EH (cell line): ENCODE measurements around the gene EPN3.
A peak's percentile ranks its signal among the peaks of the same experiment; 100 is the strongest.

Experiments
- DNase-seq: peaks from one replicate; pipeline ENCODE4 v3.0.0-alpha.2; 2015; ENCODE audit warnings: low read depth

Gene EPN3

DNA sequence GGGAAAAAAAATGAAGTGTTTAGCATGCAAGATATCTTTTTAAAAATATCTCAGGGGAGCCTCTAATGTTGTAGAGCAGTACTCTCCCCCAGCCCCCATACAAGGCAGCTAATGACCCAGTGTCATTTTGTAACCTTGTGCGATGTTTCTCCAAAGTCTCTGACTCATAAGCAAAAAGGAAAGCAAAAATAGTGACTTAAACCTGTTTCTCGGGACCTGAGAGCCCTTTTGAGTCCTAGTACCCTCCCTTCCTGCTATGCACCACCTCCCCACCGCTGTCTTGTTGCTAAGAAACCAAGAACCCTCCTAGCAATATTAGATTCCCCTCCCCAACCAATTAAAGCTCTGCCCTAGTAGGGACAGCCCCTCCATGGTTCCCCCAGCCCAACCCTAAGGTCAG is 21.5 kb upstream of the EPN3 start:
- peak; percentile 41 for DNase-seq

DNA sequence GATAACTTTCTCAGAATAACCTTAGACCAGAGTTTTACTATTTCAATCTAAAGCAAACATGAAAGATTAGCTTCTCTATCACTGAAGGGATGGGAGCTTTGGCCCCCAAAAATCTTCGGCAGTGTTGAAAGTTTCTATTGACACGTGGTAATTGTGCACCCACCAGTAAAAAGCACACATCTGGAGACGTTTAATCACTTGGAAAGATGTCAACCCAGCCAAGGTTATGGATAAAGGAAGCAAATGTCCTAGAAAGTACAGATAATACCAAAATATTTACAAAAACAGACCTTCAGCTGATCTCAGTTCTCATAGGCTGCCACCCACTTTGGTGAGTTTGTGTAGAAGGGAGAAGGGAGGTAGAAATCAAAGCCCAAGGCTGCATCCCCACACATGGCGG is 19.0 kb upstream of the EPN3 start:
- no peak for DNase-seq

DNA sequence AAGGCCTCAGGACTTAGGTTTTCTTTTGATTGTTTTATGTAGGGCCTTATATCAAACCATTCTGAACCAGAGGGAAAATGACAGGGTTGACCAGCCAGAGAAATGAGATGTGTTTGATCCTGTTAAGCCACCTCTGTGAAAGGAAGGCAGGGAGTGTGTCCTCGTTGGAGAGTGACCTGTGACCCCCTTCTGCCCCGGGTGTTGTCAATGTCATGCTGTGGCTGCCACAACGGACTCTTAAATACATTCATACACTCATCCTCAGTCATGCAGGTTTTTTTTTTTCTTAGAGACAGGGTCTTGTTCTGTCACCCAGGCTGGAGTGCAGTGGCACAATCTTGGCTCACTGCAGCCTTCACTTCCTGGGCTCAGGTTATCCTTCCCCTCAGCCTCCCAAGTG is 18.1 kb upstream of the EPN3 start:
- DNase-seq = no peak

DNA sequence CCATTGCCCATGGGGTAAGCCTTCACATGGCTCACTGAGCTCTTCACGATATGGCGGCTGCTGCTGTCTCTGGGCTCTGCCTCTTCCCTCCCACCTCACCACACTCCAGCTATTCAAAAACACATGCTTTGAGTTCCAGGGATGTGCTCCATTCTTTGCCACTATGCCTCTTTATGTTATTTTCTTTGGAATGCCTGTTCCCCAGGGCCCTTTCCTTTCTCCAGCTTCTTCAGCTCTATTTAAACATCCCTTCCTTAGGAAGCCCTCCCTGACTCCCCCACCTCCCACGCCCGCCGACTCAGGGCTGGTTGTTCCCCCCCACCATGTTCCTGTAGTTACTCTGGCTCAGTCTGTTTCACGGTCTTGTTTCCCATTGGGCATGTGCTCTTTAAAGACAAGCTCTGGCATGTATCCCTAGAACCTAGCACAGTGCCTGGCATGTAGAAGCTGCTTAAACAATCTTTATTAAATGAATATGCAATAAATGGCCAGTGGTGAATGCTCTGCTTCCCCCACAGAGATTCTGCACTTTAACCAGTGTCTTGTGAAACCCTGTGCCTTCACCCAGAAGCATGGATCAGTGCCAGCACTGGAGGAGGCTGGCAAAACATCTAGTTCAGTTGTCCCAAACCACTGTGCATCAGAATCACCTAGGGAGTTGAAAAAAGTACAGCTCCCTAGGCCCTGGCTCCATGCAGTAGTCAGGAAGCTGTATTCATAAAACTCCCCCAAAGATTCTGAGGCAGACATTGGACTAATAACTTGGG is 17.4 kb upstream of the EPN3 start:
- peak; percentile 70 for DNase-seq

DNA sequence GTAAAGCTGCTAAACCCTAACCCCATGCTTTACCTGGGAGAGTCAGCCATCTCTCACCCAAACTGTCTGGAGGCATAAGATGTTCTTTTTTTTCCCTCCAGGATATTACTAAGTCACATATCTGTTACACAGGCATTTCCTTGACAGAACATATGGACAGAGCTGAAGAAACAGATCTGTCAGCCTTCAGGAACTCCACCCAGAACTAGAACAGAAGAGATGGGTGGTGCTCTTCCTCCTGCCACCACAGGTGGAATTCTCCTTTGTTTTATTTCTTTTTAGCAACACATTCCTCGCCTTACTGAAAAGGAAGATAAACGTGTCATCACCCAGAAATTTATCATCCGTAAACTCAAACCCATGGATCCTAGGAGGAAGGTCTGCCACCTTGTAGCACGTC is 15.5 kb upstream of the EPN3 start:
- no peak for DNase-seq

DNA sequence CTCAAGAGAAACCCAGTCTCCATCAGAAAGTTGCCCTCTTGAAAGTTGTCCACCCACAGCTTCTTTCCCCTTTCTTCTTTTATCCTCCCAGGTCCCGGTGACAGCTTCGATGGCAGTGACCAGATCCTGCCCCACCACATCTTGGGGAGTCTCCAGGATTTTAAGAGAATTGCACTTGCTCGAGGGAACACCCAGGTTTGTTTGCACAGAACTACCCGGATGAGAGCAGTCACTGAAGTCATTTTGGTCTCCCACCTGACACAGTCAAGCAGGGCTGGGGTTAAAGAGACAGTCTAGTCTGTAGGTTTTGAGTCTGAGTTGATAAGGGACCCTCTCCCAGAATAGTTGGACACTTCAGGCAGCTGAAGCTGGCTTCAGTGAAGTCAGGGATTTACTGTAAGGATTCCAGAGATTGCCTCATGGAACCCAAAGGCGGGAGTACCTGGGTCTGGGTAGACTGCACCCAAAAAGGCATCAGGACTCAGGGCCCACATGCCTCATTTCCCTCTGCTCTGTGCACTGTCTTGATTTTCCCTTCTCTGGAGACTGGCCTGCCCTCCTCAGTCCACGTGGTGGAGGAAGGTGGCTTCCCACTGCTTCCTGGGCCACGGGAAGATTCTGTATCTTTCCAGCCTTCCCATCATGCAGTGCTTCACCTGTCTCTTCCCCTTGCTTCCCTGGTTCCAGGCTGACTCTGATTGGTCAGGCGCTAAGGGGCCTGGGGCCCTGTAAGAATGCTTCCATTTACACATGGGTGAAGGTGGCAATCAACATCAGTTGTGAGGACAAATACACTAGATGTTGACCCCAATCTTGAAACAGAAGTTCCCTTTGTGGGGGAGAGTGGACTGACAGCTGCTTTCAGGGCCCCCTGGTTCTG is 14.8 kb upstream of the EPN3 start:
- no peak for DNase-seq

DNA sequence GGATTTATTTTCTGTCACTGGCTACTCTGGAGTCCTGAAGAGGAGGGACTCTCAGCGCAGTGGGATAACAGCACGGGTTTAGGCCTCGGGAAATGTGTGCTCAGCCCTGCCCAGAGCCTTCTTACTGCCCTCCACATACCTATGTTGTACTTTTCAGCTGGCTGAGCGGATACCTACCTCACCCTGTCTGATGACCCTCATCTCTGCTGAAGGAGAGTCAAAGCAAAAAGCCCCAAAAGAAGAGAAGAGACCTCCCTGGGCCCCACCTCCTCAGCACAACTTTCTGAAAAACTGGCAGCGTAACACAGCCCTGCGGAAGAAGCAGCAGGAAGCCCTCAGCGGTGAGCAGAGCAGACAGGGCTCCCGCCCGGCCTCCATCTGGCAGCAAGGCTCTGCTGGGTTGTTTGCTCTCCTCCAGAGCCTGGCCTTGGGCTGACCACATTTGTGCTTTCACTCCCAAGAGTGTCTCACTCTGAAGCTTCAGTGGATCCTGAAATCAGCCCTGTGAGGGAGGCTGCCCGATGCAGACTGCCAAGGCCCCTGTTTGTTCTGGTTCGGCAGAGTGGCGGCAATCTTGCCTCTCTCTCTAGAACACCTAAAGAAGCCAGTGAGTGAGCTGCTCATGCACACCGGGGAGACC is 14.0 kb upstream of the EPN3 start:
- DNase-seq = no peak

DNA sequence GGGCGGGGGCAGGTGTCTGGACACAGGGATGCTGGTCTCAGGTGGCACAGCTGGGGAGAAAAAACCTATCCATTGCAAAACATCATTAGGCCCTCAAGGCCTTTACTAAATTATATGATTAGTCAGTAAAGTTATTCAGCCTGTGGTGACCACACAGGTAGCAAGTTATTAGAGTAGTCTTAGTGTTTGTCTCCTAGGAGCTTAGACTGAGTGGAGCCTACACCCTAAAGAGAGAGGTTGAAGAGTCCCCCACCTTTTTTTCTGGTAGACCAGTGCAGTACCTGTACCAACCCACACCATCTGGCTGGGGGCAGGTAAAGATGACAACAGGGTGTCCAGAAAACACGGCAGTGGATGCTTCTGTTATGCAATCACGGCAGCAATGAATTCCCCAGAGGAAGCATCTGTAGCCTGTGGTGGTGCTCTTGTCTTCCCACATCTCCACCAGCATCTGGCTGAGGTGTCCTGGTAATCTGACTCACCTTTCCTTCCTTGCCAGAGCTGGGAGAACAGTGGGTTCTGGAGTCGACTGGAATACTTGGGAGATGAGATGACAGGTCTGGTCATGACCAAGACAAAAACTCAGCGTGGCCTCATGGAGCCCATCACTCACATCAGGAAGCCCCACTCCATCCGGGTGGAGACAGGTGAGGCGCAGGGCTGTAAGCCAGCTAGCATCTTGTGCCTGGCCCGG is 13.2 kb upstream of the EPN3 start:
- DNase-seq = no peak

DNA sequence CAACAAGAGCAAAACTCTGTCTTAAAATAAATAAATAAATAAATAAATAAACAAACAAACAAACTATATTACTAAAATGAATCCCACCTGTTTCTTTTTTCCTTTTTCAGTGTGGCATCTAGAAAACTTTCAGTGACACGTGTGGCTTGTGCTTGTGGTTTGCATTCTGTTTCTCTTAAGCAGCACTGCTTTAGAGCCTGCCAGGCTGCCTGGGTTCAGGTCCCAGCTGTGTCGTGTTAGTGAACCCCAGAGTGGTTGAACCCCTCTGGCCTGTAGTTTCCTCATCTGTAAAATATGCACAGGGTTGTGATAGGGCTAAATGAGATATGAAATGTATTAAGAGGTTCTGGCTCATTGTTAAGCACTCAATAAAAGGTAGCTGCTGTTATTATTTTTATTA is 12.1 kb upstream of the EPN3 start:
- no peak for DNase-seq

DNA sequence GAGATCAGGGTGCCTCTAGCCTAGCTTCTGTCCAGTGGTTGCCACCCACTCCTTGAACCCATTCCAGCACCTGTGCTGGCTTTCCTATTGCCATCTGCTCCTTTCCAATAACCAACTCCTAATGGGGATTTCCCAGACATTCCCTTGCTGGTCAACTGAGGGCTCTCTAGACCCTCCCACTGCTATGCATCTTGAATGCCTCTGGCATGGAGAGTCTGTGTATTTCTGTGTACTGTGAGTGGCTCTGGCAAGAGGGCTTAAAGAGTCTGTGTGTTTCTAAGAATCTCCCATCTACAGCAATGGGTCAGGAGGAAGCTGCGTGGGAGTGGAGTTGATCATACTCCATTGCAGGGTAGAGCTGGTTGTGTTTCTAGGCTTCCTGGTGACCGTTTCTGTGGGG is 11.0 kb upstream of the EPN3 start:
- no peak for DNase-seq

DNA sequence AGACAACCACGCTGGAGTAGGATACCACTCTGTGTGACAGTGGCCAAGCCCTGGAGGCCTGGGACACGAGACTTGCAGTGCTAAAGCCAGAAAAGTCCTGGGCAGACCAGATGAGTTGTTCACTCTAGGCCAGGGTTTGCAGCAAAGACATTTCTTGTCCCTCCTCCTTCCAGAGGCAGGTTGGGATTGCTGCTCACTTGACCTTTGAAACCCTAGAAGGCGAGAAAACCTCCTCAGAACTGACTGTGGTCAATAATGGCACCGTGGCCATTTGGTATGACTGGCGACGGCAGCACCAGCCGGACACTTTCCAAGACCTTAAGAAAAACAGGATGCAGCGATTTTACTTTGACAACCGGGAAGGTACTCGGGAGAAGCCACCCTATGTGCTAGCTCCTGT is 9.8 kb upstream of the EPN3 start:
- no peak for DNase-seq

DNA sequence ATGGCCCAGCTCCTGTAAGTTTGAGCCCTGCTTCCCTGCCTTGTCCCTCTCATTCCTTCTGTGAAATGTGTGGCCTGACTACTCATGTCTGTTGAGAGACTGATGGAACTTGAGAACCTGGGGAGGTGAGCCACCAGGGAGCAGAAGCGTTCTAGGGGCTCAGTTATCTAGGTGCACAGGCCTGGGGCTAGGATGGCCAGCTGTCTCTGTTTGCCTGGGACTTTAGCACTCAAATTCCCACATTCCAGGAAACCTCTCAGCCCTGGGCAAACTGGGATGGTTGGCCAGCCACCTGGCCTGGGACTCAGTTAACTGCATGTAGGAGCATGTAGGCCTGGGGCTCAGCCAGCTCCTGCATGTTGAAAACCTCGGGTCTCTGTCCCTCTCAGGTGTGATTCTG is 9.3 kb upstream of the EPN3 start:
- DNase-seq = no peak

DNA sequence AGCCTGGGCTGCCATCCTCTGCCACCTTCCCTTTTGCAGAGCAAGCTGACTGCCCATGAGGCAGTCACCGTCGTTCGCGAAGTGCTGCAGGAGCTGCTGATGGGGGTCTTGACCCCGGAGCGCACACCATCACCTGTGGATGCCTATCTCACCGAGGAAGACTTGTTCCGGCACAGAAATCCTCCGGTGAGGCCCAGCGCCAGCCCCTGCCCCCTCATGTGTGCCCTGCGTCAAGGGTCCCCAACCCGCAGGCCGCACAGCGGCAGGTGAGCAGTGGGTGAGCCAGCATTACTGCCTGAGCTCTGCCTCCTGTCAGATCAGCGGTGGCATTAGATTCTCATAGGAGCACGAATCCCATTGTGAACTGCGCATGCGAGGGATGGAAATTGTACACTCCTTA is 7.7 kb upstream of the EPN3 start:
- DNase-seq = no peak

DNA sequence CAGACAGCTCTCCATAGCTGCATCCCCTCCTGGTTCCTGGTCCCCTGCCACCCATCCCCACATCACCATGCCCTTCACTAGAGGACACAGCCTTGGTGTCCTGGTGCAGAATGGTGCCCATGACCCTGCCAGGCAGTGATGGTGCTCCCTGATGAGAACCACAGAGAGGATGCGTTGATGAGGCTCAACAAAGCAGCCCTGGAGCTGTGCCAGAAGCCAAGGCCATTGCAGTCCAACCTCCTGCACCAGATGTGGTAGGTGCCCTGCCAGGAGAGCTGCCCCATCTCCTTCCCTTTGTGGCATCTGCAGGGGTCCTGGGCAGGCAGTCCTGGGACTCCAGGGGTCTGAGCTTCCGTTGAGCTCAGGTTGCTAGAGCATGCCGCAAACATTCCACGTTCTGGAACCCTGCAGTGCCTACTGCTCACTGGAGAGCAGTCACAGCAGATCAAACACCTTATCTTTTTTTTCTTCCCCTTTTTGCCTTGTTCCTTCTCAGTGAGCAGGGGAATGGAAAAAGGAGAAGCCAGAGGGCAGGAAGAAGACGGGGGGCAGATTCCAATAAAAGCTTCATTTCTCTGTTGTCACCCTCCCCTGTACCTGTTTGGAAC is 5.3 kb upstream of the EPN3 start:
- no peak for DNase-seq

DNA sequence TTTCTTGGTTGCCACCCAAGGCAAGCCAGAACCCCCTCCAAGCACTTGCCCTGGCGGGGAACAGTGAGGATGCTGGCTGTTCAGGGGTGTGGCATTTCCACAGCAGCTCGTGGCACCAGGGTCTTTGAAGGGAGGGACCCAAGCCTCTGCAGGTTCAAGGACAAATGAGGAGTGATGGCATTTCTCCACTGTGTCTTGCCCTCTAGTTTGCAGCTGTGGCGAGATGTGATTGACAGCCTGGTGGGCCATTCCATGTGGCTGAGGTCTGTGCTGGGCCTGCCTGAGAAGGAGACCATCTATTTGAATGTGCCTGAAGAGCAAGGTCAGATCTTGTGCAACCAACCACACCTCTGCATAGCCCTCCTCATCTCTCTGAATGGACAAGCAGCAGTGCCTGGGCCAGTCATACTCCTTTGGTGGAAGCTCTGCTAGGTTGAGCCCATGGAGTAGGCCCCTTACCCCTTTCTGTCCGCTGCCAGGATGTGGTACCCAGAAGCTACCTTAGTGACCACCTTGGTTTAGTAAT is 4.5 kb upstream of the EPN3 start:
- no peak for DNase-seq

DNA sequence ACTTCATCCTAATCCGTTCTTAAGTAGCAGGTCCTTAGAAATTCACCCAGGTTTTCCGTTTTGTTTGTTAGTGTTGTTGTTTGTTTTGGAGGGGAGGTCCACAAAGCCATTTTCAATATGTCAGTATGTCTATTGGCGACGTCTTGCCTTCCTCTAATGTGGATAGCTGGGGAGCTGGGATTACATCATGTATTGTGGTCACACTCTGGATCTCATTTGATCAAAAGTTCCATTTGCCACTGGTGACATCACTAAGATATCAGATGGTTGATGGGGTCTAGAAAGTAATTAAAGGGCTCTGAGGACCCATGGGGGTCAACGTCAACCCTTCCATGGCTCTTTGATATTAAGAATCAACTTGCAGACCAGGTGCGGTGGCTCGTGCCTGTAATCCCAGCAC is 2.7 kb upstream of the EPN3 start:
- no peak for DNase-seq

DNA sequence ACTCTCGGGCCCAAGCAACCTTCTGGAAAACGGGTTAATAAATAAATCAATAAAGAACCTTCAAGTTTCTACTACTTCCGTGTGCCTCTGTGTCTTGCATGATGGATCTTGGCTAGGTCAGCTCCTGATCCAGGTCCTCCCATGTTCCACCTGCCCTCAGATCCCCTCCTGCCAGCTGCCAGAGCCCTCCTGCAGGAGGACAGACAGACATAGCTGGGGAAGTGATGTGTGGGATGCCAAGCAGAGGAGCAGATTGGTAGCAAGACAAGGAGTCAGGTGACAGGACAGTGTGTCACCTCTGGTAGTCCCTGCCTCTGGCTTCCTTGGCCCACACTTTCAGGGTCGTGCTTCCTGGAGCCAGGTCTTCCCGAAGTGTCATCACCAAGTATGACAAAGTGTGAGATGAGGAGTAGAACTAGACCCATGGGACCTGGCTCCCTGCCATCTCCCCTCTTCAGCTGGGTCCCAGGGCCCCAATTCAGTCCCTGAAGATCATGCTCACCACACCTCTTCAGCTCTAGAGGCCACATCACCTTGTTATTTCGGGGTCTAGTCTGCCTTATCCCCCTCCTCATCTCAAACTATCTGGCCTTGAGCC is 1.0 kb upstream of the EPN3 start:
- no peak for DNase-seq

DNA sequence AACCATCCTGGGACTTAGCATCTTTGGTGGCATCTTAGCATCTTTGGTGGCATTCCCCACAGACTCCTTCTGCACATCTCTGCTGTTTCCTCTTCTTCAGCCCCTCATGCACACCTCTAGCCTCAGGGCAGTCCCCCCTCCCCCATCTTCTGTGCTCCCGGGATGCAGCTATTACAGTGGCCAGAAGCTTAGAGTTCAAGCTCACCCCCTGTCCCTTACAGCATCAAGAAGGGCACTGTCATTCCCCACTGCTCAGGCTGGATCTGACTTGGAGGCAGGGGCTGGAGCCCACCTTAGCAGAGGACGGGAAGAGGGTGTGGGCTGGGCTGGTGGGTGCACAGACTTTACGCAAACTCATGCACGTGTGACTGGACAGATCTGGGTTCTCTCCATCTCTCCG is 650 bp downstream of the EPN3 start:
- no peak for DNase-seq

DNA sequence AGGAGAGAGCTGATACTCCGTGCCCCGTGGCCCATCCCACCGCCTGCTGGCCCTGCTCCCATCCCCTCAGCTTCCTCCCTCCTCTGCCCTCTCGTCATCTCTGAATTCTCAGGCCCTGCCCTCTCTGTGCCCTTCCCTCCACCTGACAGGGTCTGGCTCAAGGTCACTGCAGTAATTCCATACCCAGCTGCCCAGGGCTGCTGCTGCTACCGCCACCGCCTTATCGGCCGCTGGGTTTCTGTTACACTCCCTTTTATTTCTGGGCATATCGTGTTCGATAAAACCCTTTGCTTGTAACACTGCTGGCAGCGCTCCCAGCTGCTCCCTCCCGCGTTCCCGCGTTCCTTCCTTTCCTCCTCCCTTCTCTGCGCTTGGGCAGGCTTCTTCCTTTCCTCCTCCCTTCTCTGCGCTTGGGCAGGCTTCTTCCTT is 1.2 kb downstream of the EPN3 start:
- peak; percentile 61 for DNase-seq

DNA sequence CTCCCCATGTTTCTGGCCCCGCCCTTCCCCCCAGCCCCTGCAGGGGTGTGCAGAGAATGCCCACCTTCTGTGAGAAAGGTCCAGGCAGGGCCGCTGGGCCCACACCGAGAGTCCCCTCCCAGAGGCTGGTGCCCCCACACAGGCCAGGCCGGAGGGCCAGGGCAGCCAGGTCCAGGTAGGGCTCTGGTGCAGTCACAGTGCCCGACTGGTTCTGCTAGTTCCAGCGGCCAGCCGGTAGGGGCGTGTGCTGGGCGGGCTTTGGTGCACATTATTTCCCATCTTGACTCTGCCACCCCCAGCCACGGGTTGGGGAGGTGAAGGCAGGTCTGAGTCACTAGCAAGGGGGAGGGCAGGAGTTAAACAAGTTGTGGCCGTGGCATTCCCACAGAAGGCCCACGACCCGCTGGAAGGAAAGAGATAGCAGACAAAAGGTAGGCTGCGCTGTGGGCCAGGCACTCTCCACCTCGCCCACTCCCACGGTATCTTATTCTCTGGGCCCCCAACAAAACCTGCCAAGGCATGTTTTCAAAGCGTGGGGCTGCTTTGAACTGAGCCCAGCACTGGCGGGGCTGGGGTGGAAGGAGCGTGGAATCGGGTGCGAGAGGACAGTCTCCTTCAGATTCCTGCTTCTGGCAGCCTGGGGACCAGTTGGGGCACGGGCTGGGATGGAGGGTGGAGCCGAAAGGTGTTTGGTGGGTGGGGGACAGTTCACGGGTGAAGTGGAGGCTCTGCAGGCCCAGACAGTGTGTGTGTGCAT is 1.9 kb downstream of the EPN3 start:
- DNase-seq = no peak

DNA sequence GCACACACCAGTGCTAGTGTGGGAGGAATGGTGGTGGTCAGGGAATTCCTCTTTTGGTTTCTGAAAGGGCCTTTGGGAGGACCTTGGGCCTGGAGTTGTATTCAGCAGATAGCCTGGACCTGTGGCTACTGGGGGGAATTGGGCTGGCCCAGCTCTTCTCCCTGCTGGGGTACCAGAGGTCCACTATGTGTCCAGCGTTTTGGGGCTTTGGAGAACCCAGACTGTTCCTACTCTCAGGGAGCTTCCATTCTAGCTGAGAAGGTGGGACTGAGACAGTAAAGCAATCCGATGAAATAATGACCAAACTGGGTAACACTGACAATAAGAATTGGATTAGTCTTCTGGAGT is 2.4 kb downstream of the EPN3 start:
- DNase-seq = no peak
